Measurements from ENCODE around the gene FBXO2. TPM values are rescaled to one million over a fixed set of nuclear protein-coding genes. Genes with fewer than 3 reads are reported as not detected.

FBXO2 gene
- total and polyA plus RNA-seq, 3 donors from 2014 or later = 11.3 to 19.0 (median 17.3) TPM

DNA sequence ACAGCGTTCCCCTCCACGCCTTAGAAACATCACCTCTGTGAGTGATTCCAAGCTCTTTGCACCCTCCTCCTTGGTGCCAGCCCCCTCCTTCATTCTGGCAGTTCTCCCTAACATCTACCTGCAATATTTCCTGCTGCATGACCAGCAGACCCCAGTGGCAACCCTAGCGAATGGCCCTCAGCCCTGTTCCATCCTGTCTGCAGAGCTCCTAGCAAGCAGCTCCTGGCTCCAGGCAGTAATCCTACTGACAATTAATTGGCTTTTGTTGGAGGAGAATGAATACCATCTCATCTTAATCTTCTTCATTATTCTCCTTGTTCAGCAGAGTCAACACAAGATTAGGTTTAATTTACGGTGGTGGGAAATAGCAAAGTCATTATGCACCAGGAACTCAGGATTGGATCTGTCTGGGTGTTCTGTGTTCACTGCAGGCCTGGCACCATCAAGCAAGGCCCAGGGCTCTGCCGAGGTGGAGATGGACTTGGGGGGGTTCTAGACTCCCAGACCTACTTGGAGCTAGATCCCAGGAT, 12.4 kb downstream of the FBXO2 start:
- H3K27ac ChIP-seq = no peak overlapping the region
- TF ChIP-seq, protein P1, sequence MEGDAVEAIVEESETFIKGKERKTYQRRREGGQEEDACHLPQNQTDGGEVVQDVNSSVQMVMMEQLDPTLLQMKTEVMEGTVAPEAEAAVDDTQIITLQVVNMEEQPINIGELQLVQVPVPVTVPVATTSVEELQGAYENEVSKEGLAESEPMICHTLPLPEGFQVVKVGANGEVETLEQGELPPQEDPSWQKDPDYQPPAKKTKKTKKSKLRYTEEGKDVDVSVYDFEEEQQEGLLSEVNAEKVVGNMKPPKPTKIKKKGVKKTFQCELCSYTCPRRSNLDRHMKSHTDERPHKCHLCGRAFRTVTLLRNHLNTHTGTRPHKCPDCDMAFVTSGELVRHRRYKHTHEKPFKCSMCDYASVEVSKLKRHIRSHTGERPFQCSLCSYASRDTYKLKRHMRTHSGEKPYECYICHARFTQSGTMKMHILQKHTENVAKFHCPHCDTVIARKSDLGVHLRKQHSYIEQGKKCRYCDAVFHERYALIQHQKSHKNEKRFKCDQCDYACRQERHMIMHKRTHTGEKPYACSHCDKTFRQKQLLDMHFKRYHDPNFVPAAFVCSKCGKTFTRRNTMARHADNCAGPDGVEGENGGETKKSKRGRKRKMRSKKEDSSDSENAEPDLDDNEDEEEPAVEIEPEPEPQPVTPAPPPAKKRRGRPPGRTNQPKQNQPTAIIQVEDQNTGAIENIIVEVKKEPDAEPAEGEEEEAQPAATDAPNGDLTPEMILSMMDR (IDR thresholded peaks at IDR 0.05) = no peak
- no peak for TF ChIP-seq POLR2A (IDR thresholded peaks at IDR 0.05)
- no peak for DNase-seq
- 60 to 66% methylated on average over 3 to 5 of the region's 5 CpGs for WGBS, 2 donors
- intact Hi-C loops (cut with DNase I; ENCODE audit: low total_unique reads) = loop anchor here (10.0 kb wide), 2 partner anchors 387 to 597 kb away; partner anchors contain the start of gene MASP2
- no peak overlapping the region for H3K4me3 ChIP-seq
- H3K9me3 ChIP-seq = no peaks in the 10 kb centered on the region
- H3K4me1 ChIP-seq = no peaks in the 10 kb centered on the region
- H3K36me3 ChIP-seq (ENCODE audit: low read depth, missing control alignments) = no peaks in the 10 kb centered on the region
- no peaks in the 10 kb centered on the region for H3K27me3 ChIP-seq

DNA sequence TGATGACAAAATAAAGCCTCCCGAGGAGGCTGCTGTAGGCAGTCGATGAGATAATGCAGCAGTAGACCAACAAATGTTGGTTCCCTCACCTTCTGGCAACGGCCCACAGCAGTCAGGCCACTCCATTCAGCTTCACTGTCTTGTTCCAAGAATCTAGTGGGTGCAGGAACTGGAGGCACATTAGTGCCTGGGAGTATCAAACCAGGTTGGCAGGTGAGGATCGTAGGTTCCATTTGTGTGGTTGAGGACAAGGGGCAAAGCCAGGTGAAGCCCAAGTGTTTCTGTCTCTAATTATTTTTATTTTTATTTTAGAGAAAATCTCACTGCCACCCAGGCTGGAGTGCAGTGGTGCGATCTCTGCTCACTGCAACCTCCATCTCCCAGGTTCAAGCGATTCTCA, 13.3 kb downstream of the FBXO2 start:
- no peaks in the 10 kb centered on the region for H3K27me3 ChIP-seq
- TF ChIP-seq POLR2A (IDR thresholded peaks at IDR 0.05) = no peak
- TF ChIP-seq, protein P1 (IDR thresholded peaks at IDR 0.05) = no peak
- no peak overlapping the region for H3K27ac ChIP-seq
- H3K36me3 ChIP-seq (ENCODE audit: low read depth, missing control alignments) = no peaks in the 10 kb centered on the region
- no peaks in the 10 kb centered on the region for H3K9me3 ChIP-seq
- H3K4me3 ChIP-seq = no peak overlapping the region
- 77% methylated on average over 6 of the region's 6 CpGs for WGBS, 2 donors
- no peaks in the 10 kb centered on the region for H3K4me1 ChIP-seq
- no peak for DNase-seq
- intact Hi-C loops (cut with DNase I; ENCODE audit: low total_unique reads) = loop anchor here (10.0 kb wide), 2 partner anchors 386 to 596 kb away; partner anchors contain the start of gene MASP2

DNA sequence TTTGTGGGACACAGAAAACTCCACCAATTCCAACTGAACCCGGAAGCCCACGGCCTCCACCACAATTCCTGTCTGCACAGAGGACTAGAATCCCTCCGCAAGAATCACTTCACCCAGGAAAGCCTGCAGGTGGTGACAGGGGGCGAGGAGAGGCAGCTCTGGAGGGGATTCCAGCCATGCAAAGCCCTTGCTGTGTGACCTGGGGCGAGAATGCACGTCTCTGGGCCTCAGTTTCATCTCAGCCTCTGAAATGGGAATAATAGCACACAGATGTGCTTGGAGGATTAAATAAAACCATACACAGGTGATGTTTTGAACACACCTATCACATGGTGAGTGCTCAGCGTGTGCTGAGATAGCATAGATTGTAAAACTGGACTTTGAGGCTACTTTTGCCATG, 14.1 kb downstream of the FBXO2 start:
- no peak for TF ChIP-seq POLR2A (IDR thresholded peaks at IDR 0.05)
- TF ChIP-seq, protein P1 (IDR thresholded peaks at IDR 0.05) = no peak
- intact Hi-C loops (cut with DNase I; ENCODE audit: low total_unique reads) = loop anchor here (10.0 kb wide), 2 partner anchors 385 to 595 kb away; partner anchors contain the start of gene MASP2
- Histone ChIP-seq H3K4me3 (no peak overlapping the region), H3K4me1 (no peaks in the 10 kb centered on the region), H3K9me3 (no peaks in the 10 kb centered on the region), H3K27me3 (no peaks in the 10 kb centered on the region), H3K36me3 (ENCODE audit: low read depth, missing control alignments) (no peaks in the 10 kb centered on the region), H3K27ac (no peak overlapping the region)
- no peak for DNase-seq
- WGBS, 2 donors = 71 to 78% methylated on average over 7 of the region's 7 CpGs

DNA sequence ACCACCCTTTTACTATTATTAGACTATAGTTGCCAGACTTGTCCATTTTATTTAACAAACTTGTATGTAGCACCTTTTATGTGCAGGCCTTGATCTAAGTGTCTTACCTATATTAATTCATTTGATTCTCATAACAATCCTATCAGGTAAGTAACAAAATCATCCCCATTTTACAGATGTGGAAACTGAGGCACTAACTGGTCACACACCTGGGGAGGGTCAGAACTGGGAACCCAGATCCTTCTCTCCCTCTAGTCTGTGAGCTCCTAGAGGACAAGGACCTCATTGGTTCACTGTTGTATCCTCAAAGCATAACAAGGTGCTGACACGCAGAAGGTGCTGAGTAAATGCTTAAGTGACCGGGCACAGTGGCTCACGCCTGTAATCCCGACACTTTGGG, 14.9 kb downstream of the FBXO2 start:
- Histone ChIP-seq H3K9me3 (no peaks in the 10 kb centered on the region), H3K27me3 (no peaks in the 10 kb centered on the region), H3K4me3 (no peak overlapping the region), H3K36me3 (ENCODE audit: low read depth, missing control alignments) (no peaks in the 10 kb centered on the region), H3K27ac (no peak overlapping the region), H3K4me1 (no peaks in the 10 kb centered on the region)
- no peak for DNase-seq
- WGBS, 2 donors = 77 to 90% methylated on average over 4 of the region's 4 CpGs
- no peak for TF ChIP-seq POLR2A (IDR thresholded peaks at IDR 0.05)
- TF ChIP-seq, protein P1 (IDR thresholded peaks at IDR 0.05) = no peak
- intact Hi-C loops (cut with DNase I; ENCODE audit: low total_unique reads) = no loop called here

DNA sequence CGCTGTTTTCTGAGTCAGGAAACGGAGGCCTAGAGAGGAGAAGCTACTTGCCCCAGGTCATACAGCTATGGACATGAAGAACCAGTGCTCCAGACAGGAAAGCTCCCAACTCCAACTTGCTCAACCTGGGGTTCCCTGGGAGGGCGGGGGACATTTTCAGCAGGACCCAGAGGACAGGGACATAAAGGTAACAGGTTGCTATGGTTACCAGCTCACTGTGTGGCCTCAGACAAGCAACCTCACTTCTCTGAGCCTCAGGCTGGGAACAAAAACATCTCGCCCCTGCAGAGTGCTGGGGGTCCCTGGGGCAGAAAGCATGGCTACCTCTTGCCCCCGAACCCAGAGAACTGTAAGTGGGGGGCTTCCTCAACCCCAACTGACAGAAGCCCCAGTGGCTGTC, 16.1 kb downstream of the FBXO2 start:
- Histone ChIP-seq H3K9me3 (no peaks in the 10 kb centered on the region), H3K27ac (no peak overlapping the region), H3K36me3 (ENCODE audit: low read depth, missing control alignments) (no peaks in the 10 kb centered on the region), H3K27me3 (no peaks in the 10 kb centered on the region), H3K4me3 (no peak overlapping the region), H3K4me1 (no peaks in the 10 kb centered on the region)
- DNase-seq = no peak
- whole genome bisulfite sequencing, 2 donors = 54 to 70% methylated on average over 4 to 5 of the region's 5 CpGs
- intact Hi-C loops (cut with DNase I; ENCODE audit: low total_unique reads) = no loop called here
- TF ChIP-seq, protein P1 (IDR thresholded peaks at IDR 0.05) = no peak
- TF ChIP-seq POLR2A (IDR thresholded peaks at IDR 0.05) = no peak
